ENCODE data around the gene GPR161.

GRCh38 chr1:168092566-168093355 is 44.0 kb downstream of the GPR161 start:
- TF ChIP-seq POLR2A (IDR thresholded peaks at IDR 0.05; ENCODE audit: low read length), result no peak
- TF ChIP-seq GATA1 (IDR thresholded peaks at IDR 0.05; ENCODE audit: low read depth, low read length), result no peak
